CD4-positive, alpha-beta T cell treated with Interleukin-12 subunit alpha and Interleukin-12 subunit beta, for 1 hour (primary cell): ENCODE data around the gene LITAF.
"Not testable (repeated sequence)": the region's sequence is repeated elsewhere in the genome, so short reads cannot be mapped to it uniquely, and the experiment has no call there.

ENCODE experiments used
- DNase-seq: peaks from one replicate; pipeline ENCODE4 v3.0.0-alpha.2; 2020

The LITAF gene

GRCh38 chr16:11515540-11516430 is 70.9 kb downstream of the LITAF start:
- no peak for DNase-seq

GRCh38 chr16:11514283-11514682 is 72.4 kb downstream of the LITAF start:
- no peak for DNase-seq

- not testable (repeated sequence) for DNase-seq
These were observed 73.4 kb downstream of the LITAF start for GRCh38 chr16:11513366-11513765.

GRCh38 chr16:11511801-11512200 is 74.9 kb downstream of the LITAF start:
- no peak for DNase-seq

- no peak for DNase-seq
These were observed 75.4 kb downstream of the LITAF start for GRCh38 chr16:11511328-11511727.

- DNase-seq: no peak
These were observed 76.3 kb downstream of the LITAF start for GRCh38 chr16:11510178-11510973.

- no peak for DNase-seq
These were observed 78.7 kb downstream of the LITAF start for GRCh38 chr16:11507991-11508390.

GRCh38 chr16:11507350-11507749 is 79.4 kb downstream of the LITAF start:
- no peak for DNase-seq

- no peak for DNase-seq
These were observed 79.9 kb downstream of the LITAF start for GRCh38 chr16:11506741-11507305.

GRCh38 chr16:11504261-11504660 is 82.5 kb downstream of the LITAF start:
- not testable (repeated sequence) for DNase-seq

GRCh38 chr16:11503566-11503965 is 83.2 kb downstream of the LITAF start:
- DNase-seq: no peak

GRCh38 chr16:11502239-11502638 is 84.5 kb downstream of the LITAF start:
- no peak for DNase-seq

- no peak for DNase-seq
These were observed 85.1 kb downstream of the LITAF start for GRCh38 chr16:11501632-11502031.

GRCh38 chr16:11500700-11501346 is 85.9 kb downstream of the LITAF start:
- no peak for DNase-seq

- no peak for DNase-seq
These were observed 87.2 kb downstream of the LITAF start for GRCh38 chr16:11499295-11500089.

GRCh38 chr16:11498683-11499082 is 88.0 kb downstream of the LITAF start:
- no peak for DNase-seq

- DNase-seq: no peak
These were observed 88.8 kb downstream of the LITAF start for GRCh38 chr16:11497851-11498289.
